ENCODE data around the gene HES6.

Gene HES6

GRCh38 chr2:238241970-238242369, 2.1 kb upstream of the HES6 start:
- no peak for TF ChIP-seq CTCF (IDR thresholded peaks at IDR 0.05; ENCODE audit: low read depth, low read length)
- no peak for DNase-seq (ENCODE audit: extremely low read depth, low read depth)

GRCh38 chr2:238240757-238241711, 1.2 kb upstream of the HES6 start:
- no peak for TF ChIP-seq CTCF (IDR thresholded peaks at IDR 0.05; ENCODE audit: low read depth, low read length)
- DNase-seq (ENCODE audit: extremely low read depth, low read depth): no peak

GRCh38 chr2:238239543-238239862, 335 bp downstream of the HES6 start:
- TF ChIP-seq CTCF (IDR thresholded peaks at IDR 0.05; ENCODE audit: low read depth, low read length): no peak
- DNase-seq (ENCODE audit: extremely low read depth, low read depth): no peak

- no peak for DNase-seq (ENCODE audit: extremely low read depth, low read depth)
- TF ChIP-seq CTCF (IDR thresholded peaks at IDR 0.05; ENCODE audit: low read depth, low read length): no peak
Measured at GRCh38 chr2:238238766-238239542, 884 bp downstream of the HES6 start.

GRCh38 chr2:238238311-238238765, 1.5 kb downstream of the HES6 start:
- no peak for DNase-seq (ENCODE audit: extremely low read depth, low read depth)
- TF ChIP-seq CTCF (IDR thresholded peaks at IDR 0.05; ENCODE audit: low read depth, low read length): no peak

GRCh38 chr2:238237431-238238135, 2.3 kb downstream of the HES6 start:
- DNase-seq (ENCODE audit: extremely low read depth, low read depth): no peak
- no peak for TF ChIP-seq CTCF (IDR thresholded peaks at IDR 0.05; ENCODE audit: low read depth, low read length)
